Measurements from ENCODE around the gene RASGRP2.
A peak's percentile ranks its signal among the peaks of the same experiment; 100 is the strongest.

Gene RASGRP2

GRCh38 chr11:64743591-64744543 is at the start of gene RASGRP2:
Gene RASGRP2 (minus strand): TSS chr11:64744142. CDS start chr11:64742866, 1,276 bp downstream.
- DNase-seq: no peak

GRCh38 chr11:64792482-64792881 is 48.5 kb upstream of the RASGRP2 start:
- no peak for DNase-seq

GRCh38 chr11:64791781-64792291 is 47.9 kb upstream of the RASGRP2 start:
- no peak for DNase-seq

- DNase-seq: no peak
Measured at GRCh38 chr11:64790205-64791095, 46.5 kb upstream of the RASGRP2 start.

- DNase-seq: no peak
Measured at GRCh38 chr11:64789331-64790204, 45.6 kb upstream of the RASGRP2 start.

- DNase-seq: no peak
Measured at GRCh38 chr11:64788321-64789215, 44.6 kb upstream of the RASGRP2 start.

- peak; percentile 3 to 17 for DNase-seq
Measured at GRCh38 chr11:64787526-64788320, 43.8 kb upstream of the RASGRP2 start.

GRCh38 chr11:64786308-64786707 is 42.4 kb upstream of the RASGRP2 start:
- no peak for DNase-seq

- DNase-seq: no peak
Measured at GRCh38 chr11:64784813-64785581, 41.1 kb upstream of the RASGRP2 start.

GRCh38 chr11:64778473-64779298 is 34.7 kb upstream of the RASGRP2 start, which contains the start of gene SF1:
Gene SF1 (minus strand): TSS chr11:64778542. CDS start chr11:64778392, 150 bp downstream.
- DNase-seq: peak; percentile 100

- DNase-seq: no peak
Measured at GRCh38 chr11:64778223-64778472, 34.2 kb upstream of the RASGRP2 start.

- DNase-seq: peak; percentile 76 to 84
Measured at GRCh38 chr11:64777449-64778222, 33.7 kb upstream of the RASGRP2 start.

GRCh38 chr11:64776875-64777274 is 32.9 kb upstream of the RASGRP2 start:
- DNase-seq: no peak

GRCh38 chr11:64776425-64776824 is 32.5 kb upstream of the RASGRP2 start:
- no peak for DNase-seq

GRCh38 chr11:64774144-64774543 is 30.2 kb upstream of the RASGRP2 start:
- no peak for DNase-seq

- no peak for DNase-seq
Measured at GRCh38 chr11:64772303-64773018, 28.5 kb upstream of the RASGRP2 start.

GRCh38 chr11:64771861-64772260 is 27.9 kb upstream of the RASGRP2 start:
- no peak for DNase-seq
